Activated CD4-positive, CD25-positive, alpha-beta regulatory T cell treated with anti-CD3 and anti-CD28 coated beads, Interleukin-2, amount 50 U/mL, for 72 hours (primary cell): ENCODE measurements around the gene SOSTDC1.
"Not testable (repeated sequence)": the region's sequence is repeated elsewhere in the genome, so short reads cannot be mapped to it uniquely, and the experiment has no call there.

Experiments
- DNase-seq: peaks from one replicate; pipeline ENCODE4 v3.0.0; 2021

SOSTDC1 gene, protein sequence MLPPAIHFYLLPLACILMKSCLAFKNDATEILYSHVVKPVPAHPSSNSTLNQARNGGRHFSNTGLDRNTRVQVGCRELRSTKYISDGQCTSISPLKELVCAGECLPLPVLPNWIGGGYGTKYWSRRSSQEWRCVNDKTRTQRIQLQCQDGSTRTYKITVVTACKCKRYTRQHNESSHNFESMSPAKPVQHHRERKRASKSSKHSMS

DNA sequence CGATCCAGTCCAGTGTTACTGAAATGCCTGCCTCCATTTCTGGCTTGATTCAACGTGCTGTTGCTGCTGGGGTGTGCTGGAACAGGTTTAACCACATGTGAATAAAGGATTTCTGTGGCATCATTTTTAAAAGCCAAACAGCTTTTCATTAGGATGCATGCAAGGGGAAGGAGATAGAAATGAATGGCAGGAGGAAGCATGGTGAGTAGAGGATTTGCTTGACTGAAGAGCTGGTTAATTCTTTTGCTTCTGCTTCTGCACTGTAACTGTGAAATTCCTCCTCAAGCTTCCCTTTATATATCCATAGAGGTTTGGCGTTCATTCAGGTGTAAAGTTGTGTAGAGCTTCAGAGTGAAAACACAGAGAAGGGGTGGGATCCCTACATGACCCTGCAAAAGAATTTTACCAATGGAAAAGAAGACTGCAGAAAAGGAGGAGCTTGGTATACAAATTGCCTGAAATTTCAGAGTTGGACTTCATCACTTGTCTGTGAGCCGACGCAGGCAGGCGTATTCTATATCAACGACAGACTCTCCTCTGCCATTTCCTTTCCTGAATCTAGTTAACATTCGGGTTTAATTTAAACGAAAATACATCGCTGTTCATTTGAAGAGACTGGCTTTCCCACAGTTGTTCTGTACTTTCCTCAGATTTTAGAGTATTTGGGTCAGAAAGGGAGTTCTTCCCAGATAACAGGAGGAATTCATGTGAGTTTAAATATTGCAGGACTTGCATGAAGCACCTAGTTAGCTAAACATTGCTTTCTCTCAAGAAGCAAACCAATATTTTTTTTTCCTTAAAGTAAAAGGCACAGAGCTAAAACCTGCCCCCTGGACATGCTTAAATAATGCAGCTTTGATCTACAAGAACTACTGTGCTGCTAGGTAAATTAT, at the start of gene SOSTDC1:
Gene SOSTDC1 (minus strand): TSS at position 270 of the 893 bp plus-strand sequence. CDS start 70 bp downstream, at position 200.
- DNase-seq, result no peak

DNA sequence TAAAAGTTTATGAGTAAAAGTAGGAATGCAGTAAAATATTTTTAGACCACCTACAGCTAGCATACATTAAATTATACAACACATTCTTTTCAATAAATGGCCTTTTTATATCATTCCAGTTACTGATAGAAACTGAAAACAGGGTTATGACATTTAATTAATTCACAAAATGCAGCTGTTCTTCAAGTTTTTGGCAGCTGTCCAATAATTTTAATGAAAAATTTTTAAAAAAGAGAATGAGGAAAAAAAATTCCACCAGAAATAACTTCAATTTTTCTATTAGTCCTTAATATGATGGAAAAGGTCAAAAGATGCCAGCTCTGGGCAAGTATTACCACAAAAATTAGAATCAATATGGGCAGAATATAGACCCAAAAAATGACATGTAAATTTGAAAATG, 49.2 kb upstream of the SOSTDC1 start:
- no peak for DNase-seq

DNA sequence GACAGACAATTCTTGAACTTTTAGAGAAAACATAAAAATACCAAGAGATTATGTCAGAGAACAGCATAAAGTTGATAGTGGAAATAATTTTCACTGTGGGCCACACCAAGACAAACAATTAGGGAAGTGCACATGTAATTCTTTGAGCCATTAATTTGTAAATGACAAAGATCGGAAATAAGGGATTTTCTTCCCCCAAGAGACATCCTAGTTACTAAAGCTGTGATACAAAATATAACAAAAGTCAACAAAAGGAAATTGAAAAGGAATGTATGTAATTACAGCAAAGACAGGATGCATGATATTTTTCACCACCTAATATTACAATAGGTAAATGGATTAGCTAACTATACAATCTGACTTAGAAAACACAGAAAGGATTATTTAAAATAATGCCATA, 48.7 kb upstream of the SOSTDC1 start:
- no peak for DNase-seq

DNA sequence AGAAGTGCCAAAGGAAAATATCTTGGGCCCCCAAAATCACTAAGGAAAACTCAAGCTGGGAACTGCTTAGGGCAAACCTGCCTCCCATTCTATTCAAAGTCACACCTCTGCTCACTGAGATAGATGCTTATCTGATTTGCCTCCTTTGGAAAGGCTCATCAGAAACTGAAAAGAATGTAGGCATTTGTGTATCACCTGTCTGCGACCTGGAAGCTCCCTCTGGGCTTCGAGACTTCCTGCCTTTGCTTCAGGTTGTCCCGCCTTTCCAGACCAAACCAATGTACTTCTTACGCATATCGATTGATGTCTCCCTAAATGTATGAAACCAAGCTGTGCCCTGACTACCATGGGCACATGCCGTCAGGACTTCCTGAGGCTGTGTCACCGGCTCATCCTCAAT, 46.6 kb upstream of the SOSTDC1 start:
- DNase-seq, result no peak

DNA sequence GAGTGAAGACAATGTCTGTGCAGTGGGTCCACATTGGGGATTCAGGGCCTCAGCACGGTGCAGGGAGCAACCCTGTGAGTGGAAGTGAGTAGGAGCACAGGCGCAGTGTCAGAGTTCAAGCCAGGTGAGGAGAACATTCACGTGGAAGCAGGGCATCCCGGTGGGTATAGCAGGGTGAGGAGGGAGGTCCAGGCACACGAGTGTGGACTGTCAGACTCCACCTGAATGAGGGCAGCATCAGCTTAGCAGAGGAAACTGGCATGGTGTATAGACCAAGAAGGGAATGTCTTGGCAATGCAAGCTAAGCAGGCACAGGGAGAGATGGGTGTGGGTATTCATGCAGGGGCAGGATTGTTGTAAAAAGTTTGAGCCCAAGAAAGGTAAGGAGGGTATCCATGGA, 45.8 kb upstream of the SOSTDC1 start:
- no peak for DNase-seq

DNA sequence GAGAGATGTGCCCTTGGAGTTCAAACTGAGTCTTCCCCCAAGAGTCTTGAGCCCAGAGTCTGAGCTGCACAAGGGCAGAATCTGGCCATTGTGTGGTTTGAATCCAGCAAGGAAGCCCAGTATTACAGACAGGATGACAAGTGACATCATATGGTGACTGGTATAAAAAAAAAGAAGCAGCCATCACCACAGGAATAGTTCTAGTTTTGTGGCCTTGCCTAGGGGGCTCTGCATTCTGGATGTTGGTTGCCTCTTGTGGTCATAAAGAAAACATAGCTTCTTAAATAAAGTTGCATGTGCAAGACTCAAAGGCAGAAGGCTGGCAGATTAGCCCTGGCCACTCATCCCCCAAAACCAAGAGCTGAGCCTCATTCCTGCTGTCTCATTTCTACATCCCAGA, 44.3 kb upstream of the SOSTDC1 start:
- DNase-seq, result no peak

DNA sequence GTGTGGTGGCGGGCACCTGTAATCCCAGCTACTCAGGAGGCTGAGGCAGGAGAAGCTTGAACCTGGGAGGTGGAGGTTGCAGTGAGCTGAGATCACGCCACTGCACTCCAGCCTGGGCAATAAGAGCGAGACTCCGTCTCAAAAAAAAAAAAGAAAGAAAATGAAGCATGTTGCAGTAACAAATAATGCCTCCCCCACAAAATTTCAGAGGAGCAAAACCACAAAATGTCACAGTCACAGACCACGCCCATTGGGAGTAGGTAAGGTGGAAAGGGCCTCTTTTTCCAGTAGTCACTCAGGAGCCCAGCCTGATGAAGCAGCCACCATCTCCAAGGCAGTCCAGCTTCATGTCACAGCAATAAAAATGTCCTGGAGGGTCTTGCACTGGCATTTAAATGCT, 40.9 kb upstream of the SOSTDC1 start:
- not testable (repeated sequence) for DNase-seq

DNA sequence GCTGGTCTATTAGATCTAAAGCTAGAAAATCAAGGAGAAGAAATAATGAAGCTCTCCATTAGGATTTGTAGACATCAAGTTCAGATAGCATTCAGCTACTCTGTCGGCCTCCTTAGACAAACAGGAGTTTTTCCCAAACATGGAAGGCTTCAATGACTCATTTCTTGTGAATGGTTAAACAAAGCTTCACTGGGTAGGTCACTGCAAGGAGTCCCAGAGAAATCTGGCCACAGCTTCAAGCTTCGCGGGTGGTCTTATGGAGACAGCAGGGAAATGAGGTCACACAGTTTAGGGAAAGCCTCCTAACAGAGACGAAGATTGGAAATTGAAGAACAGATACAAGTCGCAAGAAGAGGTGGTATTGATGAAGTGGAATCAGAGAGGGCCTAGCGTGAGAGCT, 38.5 kb upstream of the SOSTDC1 start:
- no peak for DNase-seq

DNA sequence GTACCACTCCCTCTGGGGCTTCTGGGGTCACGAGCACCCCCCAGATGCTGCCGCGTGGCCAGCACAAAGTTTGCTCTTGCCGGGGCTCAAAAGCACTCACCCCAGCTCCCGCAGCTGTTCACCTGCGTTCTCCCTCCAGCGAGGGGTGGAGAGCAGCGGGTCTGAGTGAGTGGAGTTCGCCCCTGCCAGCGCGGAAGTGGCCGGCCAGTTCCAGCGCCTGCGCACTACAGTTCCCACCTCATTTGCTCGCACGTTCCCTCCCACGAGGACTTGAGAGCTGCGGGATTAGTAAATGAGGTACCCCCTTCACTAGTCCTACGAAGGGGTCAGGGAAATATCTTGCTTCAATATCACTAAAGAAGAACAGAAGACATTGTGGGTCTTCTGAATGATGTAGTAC, 36.8 kb upstream of the SOSTDC1 start:
- no peak for DNase-seq

DNA sequence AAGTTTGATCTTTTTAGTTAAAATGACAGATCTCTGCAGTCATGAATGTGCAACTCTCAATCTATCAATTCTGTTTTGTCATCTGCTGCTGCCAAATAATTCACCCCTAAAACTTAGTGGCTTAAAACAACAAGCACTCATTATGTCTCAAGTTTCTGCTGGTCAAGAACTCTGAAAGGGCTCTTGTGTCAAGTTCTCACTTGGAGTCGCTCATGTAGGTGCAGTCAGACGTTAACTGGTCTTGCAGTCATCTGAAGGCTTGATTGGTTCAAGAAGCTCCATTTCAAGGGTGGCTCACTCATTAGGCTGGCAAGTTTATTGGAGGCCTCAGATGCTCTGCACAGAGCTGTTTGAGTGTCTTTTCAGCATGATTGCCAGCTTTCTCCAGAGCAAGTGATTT, 32.6 kb upstream of the SOSTDC1 start:
- DNase-seq, result no peak

DNA sequence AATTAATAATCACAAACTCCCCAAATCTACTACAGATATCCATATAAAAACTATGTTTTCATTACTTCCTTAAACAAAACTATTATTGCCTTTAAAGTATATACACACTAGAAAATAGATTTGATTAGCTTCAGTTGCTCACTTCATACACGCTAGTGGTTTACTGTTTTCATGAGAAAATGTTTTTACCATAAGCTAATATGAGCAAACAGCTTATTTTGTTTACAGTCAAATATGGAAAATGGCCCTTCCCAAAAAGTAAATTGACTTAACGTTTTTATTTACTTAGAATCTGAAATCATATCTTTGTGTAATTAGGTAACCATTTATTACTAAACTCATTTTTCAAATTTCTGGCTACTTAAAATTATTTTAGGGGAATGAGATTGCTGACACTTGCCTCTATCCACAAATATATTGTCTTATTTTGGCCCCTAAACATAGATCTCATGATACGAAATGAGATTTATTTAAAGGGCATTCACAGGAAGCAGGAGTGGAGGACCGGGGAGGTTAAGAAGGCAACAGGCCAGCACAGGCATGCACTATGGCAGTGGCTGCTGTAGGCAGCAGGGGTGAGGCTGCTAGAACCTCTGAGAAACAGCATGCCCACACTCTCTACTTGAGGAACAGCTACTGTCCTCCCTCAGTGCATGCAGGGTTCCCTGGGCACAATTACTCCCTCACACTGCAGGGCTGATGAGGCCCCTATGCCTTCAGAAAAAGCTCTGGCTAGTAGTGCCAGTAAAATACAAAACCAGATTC, 29.6 kb upstream of the SOSTDC1 start:
- no peak for DNase-seq

DNA sequence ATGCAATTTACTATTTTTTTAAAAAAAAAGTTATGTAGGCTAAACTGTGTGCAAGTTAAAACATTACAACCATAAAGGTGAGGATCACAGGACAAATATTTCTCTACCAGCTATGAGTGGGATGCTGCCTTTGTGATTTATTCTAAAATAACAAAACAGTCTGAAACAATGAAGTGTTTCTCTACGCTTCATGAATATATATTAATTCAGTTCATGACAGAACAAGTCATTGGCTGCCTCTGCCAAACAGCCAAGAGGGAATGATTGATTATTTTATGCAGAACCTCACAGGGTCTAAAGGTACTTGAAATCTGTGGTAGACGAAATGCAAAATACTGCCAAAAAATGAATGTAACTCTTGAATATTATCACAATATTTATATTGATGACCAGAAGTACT, 29.0 kb upstream of the SOSTDC1 start:
- no peak for DNase-seq

DNA sequence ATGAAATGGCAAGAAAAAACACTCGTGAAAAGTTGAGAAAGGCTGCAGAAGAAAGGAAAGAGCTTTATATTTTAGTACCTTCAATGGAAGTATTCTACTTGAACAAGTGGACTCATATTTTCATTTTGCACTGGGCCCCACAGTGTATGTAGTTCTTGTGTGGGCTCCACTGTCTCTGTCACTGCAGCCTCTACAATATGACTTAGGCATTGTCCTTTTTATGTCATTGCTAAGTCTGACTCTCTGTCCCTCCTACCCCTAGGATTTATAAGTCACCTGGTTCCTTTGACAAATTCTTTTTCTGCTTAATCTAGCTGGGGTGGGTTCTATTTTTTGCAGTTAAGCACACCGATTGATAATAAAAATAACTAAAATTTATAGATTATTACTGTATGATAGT, 27.7 kb upstream of the SOSTDC1 start:
- no peak for DNase-seq

DNA sequence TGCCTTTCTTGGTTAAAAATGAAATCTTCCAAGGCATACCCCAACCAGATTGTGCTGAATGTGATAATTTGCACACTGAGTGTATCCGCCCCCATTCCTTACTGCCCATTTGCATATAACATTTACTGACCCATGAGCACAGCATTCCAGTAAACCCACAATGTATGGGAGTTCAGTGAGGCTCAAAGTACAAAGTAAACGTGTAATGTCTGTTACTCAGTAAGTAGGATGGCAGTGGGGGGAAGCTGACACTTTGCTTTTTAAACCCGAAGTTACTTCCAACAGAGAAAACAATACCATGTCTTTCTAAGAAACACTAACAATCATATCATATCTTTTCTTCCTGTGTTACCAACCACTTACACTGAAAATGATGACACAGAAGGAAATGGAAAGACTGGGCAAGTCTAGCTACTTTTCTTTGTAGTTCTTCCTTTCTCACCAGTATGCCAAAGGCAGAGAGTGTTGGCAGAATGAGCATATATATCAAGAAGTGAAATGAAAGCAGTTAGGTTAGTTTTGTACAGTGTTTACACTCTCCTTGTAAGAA, 27.1 kb upstream of the SOSTDC1 start:
- DNase-seq, result no peak

DNA sequence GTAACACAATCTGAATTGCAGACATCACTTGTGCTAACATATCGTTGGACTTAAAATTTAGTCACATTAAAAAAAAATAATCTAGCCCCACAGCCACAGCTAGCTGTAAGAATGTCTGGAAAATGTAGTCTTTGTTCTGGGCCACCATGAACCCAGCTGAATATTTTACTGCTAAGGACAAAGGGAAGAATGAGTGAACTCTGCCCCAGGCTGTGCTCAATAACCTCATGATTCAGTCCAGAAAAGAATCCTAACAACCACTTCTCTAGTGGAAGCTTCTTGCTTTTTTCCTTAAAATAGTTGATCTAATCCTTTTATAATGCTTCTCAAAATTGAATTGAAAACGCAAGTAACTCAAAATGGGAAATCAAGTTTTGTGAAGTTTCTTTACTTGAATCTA, 25.6 kb upstream of the SOSTDC1 start:
- DNase-seq, result no peak

DNA sequence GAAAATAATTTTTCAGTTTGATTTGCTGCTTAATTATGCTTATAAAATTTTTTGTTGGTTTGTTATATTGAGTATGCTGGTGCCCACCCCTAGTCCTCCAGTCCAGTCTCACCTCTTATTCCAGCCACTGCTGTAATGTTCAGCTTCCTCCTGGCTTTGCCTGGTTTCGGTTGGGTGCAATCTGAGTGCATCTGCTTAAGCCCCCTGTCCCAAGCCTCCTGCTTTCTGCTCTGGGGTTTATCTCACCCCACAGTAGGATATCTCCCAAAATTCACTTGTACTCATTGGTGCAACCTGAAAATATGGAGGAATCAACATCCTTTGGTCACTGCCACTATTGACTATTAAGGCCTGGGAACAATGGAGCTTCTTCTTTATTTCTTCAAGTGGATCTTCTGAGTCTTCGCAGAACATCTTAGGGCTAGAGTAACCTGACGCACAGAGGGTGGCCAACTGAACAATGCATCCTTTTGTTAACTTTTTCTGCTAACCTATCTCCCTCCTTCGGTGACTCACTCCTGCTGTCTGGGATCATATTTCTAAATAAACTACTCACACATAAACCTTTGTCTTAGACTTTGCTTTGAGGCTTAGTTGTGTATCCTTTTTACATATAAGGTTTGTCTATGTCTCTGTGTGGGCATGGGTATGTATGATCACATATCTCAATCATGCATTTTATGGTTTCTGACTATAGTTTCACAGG, 19.1 kb upstream of the SOSTDC1 start:
- no peak for DNase-seq

DNA sequence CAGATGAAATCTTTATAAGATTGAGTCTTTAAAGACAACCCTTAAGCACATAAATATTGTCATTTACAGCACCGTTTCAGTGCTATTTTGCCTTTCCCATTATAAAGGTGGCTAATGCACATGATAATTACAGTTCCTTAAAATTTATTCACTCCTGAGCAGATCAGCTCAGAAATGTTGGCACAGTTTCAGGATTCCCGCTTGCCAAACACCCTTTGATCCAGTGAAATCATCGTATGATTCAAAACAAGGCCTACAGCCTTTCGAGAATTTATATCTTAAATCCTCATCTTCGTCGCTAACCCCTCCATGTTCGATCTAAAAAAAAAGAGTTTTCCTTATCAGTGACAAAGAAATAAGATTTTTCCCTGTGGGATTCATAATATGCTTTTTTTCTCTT, 14.1 kb upstream of the SOSTDC1 start:
- no peak for DNase-seq

DNA sequence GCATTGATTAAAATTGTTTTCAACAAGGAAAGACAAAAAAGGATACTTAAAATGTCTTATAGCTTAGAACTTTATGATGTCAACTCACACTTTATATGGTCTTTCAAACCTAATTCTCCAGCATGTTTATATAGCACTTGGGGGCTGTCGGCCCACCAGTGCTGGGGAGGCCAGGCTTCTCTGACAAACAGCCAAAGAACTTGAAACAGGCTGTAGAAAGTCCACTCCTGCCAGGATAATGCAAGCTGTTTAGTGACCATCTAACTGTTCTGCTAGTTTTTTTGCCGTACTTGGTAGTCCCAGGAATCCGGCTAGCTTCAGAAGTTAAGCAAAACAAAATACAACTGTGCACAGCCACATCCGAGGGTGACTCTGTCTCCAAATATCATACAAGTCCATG, 13.6 kb upstream of the SOSTDC1 start:
- no peak for DNase-seq

DNA sequence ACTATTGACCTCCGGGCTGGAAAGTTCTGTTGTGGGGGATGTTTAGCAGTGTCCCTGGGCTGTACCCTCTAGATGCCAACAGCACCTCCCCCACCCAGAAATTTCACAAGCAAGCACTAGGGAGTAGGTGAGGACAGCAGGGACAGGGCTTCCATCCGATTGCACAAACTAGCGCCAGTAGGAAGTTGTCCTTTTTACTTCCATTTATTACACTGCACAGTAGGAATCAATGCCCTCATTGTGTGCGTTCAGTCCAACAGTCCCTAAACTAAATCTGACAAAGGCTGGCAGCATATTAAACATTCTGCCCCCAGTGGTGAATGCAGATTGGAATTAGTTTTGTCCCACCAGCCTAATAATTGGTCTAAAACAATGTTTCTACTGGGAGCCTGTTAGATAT, 6.4 kb upstream of the SOSTDC1 start:
- DNase-seq, result no peak

DNA sequence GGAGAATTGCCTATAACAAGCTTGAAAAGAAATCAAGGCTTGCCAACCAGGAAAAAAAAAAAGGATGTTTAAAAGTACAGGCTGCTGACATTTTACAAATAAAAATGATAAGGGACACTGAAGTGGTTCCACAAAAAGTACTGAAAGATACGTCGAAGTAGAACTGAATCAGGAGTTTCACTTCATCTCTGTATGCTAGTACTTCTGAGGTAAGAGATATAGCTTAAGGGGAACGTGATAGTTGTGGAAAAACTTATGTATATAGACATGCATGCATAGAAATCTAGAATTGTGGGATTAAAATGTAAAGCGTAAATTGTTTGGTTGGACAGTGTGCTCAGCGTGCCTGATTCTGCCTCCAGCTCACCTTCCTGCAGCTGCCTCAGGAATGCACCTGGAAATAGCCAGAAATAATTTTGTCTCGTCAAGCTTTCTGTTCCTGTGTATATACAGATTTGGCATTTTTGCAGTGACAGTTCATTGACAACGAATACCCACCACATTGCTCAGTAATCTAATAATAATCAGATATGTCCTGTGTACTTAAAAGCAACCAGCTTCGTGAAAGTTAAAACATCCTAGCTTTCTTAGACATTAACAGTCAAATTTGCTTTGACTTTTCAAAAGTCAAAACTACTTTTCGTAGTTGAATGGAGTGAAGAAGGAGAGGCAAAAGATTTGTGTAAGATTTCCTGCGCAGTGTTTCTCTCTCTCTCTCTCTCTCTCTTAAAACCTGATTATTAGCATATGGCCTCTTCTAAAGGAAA, 1.4 kb downstream of the SOSTDC1 start:
- no peak for DNase-seq

DNA sequence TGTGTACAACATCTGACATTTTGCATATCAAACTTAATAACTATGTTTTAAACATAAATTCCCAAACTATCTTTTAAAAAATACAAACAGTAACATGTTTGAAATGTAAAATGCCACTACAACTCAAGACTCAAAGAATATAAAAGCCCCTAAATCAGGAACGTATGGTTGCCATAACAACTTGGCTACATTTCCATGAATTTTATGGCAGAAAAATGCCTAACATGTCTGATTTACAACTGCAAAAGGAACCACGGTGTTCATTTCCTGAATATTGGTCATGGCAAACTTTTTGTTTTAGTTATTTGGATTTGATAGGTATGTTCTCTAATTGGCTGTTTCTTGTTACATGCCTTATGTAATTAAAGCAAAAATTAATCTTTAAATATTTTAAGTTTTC, 2.0 kb downstream of the SOSTDC1 start:
- no peak for DNase-seq

DNA sequence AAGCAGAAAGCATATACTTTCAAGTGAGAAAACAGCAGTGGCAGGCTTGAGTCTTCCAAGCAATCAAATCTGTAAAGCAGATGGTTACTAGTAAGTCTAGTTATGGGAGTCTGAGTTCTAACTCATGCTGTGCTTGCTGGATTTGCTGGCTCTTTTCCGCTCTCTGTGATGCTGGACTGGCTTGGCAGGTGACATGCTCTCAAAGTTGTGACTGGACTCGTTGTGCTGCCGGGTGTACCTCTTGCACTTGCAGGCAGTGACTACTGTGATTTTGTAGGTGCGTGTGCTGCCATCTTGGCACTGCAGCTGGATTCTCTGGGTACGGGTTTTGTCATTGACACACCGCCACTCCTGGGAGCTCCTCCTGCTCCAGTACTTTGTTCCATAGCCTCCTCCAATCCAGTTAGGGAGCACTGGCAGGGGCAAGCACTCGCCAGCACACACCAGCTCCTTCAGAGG, 3.1 kb downstream of the SOSTDC1 start:
- DNase-seq, result no peak
